ENCODE data around the gene PNMA1.

DNA sequence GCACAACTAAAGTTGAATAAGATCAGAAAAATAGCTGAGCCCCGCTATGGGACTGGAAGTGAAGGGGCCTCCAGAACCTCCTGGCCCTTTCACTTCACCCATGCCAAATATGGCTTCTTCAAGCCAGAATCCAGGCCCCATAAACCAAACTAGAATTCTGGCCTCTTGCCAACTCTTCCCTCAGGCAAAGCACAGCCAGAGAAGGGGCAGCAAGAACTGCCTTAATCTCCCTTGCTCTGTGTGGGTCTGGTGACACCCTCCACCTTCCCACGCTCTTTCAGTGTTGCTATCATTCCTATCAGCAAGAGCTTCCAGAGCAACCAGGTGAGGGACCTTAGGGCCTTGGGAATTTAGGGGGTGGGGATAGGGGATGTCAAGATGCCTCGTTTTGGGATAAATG is 3.1 kb upstream of the PNMA1 start:
- no peak for TF ChIP-seq TARDBP (IDR thresholded peaks at IDR 0.05)
- TF ChIP-seq FOXA1 (IDR thresholded peaks at IDR 0.05) = no peak
- no peak for TF ChIP-seq SP1 (IDR thresholded peaks at IDR 0.05)
- TF ChIP-seq, protein P1, sequence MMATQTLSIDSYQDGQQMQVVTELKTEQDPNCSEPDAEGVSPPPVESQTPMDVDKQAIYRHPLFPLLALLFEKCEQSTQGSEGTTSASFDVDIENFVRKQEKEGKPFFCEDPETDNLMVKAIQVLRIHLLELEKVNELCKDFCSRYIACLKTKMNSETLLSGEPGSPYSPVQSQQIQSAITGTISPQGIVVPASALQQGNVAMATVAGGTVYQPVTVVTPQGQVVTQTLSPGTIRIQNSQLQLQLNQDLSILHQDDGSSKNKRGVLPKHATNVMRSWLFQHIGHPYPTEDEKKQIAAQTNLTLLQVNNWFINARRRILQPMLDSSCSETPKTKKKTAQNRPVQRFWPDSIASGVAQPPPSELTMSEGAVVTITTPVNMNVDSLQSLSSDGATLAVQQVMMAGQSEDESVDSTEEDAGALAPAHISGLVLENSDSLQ (IDR thresholded peaks at IDR 0.05) = no peak
- TF ChIP-seq ELF4 (IDR thresholded peaks at IDR 0.05) = no peak

Data from HEK293T (cell line).